GM23248 (cell line): Measurements from ENCODE around the gene ACACB.

Source experiments
- EZH2 ChIP-seq: fragments of 200-600 bp; sonication (generic); IDR thresholded peaks from 2 replicates; pipeline ENCODE4 v1.6.1; 2018; ENCODE audit warnings: antibody characterized with exemption, mild to moderate bottlenecking; ENCODE audit not compliant: insufficient read depth, poor library complexity, severe bottlenecking
- EZH2phosphoT487 ChIP-seq: fragments of 200-600 bp; sonication (generic); IDR thresholded peaks from 2 replicates; pipeline ENCODE4 v1.6.1; 2018; ENCODE audit warnings: antibody characterized with exemption, moderate library complexity, mild to moderate bottlenecking, low read depth; ENCODE audit not compliant: insufficient read depth

DNA sequence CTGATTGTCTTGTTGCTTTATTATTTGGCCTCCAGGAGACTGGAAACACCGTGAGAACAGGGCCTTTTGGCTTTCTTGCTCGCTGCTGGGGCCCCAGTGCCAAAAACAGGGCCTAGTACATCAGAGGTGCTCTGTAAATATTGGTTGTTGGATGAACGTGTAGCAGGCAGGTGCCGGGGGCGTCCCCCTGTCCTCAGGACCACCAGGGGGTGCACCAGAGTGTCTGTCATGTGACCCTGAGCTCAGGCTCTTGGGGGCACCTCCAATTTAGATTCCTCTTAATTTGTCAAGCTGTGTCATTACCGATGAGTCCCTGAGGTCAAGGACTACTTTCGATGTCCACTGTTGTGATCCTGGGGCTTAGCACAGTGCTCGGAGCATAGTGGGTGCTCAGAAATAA is 87.1 kb downstream of the ACACB start:
- no peak for TF ChIP-seq EZH2
- TF ChIP-seq EZH2phosphoT487: no peak
